Loucy (cell line): Measurements from ENCODE around the gene DTNBP1.

Source experiments
- EZH2phosphoT487 ChIP-seq: fragments of 200-600 bp; IDR thresholded peaks from 2 replicates; pipeline ENCODE4 v1.6.1; 2018; ENCODE audit warnings: antibody characterized with exemption, mild to moderate bottlenecking, moderate library complexity, borderline replicate concordance
- TF ChIP-seq, protein P1 (sequence below): fragments of 200-600 bp; sonication (generic); conservative IDR thresholded peaks from 2 replicates; pipeline ENCODE4 v1.5.1; 2014; ENCODE audit warnings: mild to moderate bottlenecking, antibody characterized with exemption, low read length

DNA sequence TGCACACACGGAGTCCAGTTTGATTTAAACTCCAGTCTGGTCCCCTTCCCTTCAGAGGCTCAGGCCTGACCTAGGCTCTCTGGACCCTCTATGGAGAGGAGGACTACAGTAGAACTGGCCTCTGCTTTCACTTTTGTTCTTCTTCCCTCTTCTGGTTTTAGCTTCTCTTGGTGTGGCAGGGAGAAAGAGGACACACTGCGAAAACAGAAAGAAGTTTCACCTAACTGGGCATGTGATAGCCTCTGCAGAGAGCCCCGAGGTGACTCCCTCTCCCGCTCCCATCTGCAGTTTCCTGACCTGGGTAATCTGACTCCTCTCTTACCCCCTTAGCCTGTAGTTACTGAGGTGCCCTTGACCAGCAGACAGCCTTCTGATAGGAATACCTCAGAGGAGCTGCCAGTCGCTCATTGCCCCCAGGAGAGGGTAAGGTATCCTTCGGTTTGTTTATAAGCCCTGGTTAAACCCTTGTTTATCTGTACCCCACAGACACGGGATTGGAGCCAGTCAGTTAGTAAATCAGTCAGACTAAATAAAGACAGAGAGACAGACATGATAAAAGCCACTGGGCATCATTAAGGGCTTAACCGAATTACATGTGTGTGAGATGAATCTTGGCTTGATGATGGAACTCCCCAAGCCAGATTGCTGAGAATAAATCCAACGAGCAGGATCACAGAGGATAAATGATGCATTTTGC, 12.0 kb upstream of the DTNBP1 start:
- TF ChIP-seq, protein P1, sequence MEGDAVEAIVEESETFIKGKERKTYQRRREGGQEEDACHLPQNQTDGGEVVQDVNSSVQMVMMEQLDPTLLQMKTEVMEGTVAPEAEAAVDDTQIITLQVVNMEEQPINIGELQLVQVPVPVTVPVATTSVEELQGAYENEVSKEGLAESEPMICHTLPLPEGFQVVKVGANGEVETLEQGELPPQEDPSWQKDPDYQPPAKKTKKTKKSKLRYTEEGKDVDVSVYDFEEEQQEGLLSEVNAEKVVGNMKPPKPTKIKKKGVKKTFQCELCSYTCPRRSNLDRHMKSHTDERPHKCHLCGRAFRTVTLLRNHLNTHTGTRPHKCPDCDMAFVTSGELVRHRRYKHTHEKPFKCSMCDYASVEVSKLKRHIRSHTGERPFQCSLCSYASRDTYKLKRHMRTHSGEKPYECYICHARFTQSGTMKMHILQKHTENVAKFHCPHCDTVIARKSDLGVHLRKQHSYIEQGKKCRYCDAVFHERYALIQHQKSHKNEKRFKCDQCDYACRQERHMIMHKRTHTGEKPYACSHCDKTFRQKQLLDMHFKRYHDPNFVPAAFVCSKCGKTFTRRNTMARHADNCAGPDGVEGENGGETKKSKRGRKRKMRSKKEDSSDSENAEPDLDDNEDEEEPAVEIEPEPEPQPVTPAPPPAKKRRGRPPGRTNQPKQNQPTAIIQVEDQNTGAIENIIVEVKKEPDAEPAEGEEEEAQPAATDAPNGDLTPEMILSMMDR: no peak
- no peak for TF ChIP-seq EZH2phosphoT487
